ENCODE data around the gene KCNAB1. TPM values are rescaled to one million over a fixed set of nuclear protein-coding genes. Genes with fewer than 3 reads are reported as not detected.

Gene KCNAB1
- total RNA-seq, 1 experiment from 2014 or later = 1.0 TPM

GRCh38 chr3:156547637-156548036 is 427.3 kb downstream of the KCNAB1 start:
- DNase-seq (ENCODE audit: low spot score) = no peak
- ChIA-PET POLR2A (no interaction called here), CTCF (interaction anchor here (0.9 kb wide), 1 partner anchor 97 kb away, joined by 3 read pairs; no protein-coding TSS in a partner anchor)
- no peaks in the 10 kb centered on the region for H3K27me3 Mint-ChIP-seq (ENCODE audit: low read depth)
- peaks cover 81% of the 10 kb centered on the region for H3K36me3 Mint-ChIP-seq
- no peak overlapping the region for H3K27ac Mint-ChIP-seq
- H3K4me1 Mint-ChIP-seq = 0 out of 2 replicates have a peak, but pooled peaks cover 4% of the 10 kb centered on the region
- H3K9me3 Mint-ChIP-seq = no peaks in the 10 kb centered on the region
- no peak overlapping the region for H3K4me3 Mint-ChIP-seq
- no peak for TF ChIP-seq ATF1 (CRISPR knock-in tag; IDR thresholded peaks at IDR 0.05)
- TF ChIP-seq CREM (CRISPR knock-in tag; IDR thresholded peaks at IDR 0.05) = no peak
- no peak for TF ChIP-seq E2F5 (CRISPR knock-in tag; IDR thresholded peaks at IDR 0.05)
- TF ChIP-seq E2F4 (CRISPR knock-in tag; IDR thresholded peaks at IDR 0.05; ENCODE audit: borderline replicate concordance, low read depth) = no peak
- no peak for TF ChIP-seq MAX (CRISPR knock-in tag; IDR thresholded peaks at IDR 0.05)
- no peak for TF ChIP-seq CREB1 (CRISPR knock-in tag; IDR thresholded peaks at IDR 0.05)
- TF ChIP-seq ATF2 (CRISPR knock-in tag; IDR thresholded peaks at IDR 0.05; ENCODE audit: borderline replicate concordance, low read depth) = no peak
- TF ChIP-seq, protein P1, sequence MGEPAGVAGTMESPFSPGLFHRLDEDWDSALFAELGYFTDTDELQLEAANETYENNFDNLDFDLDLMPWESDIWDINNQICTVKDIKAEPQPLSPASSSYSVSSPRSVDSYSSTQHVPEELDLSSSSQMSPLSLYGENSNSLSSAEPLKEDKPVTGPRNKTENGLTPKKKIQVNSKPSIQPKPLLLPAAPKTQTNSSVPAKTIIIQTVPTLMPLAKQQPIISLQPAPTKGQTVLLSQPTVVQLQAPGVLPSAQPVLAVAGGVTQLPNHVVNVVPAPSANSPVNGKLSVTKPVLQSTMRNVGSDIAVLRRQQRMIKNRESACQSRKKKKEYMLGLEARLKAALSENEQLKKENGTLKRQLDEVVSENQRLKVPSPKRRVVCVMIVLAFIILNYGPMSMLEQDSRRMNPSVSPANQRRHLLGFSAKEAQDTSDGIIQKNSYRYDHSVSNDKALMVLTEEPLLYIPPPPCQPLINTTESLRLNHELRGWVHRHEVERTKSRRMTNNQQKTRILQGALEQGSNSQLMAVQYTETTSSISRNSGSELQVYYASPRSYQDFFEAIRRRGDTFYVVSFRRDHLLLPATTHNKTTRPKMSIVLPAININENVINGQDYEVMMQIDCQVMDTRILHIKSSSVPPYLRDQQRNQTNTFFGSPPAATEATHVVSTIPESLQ (CRISPR knock-in tag; IDR thresholded peaks at IDR 0.05) = no peak
- no peak for TF ChIP-seq SOX15 (CRISPR knock-in tag; IDR thresholded peaks at IDR 0.05)
- TF ChIP-seq ZBTB21 (CRISPR knock-in tag; IDR thresholded peaks at IDR 0.05; ENCODE audit: borderline replicate concordance) = no peak
- no peak for TF ChIP-seq ESRRA (CRISPR knock-in tag; IDR thresholded peaks at IDR 0.05; ENCODE audit: borderline replicate concordance)
- TF ChIP-seq FOXK1 (CRISPR knock-in tag; IDR thresholded peaks at IDR 0.05) = no peak
- no peak for TF ChIP-seq NFE2L1 (CRISPR knock-in tag; IDR thresholded peaks at IDR 0.05)
- TF ChIP-seq ZNF263 (CRISPR knock-in tag; IDR thresholded peaks at IDR 0.05; ENCODE audit: low read depth) = no peak
- TF ChIP-seq NFYB (CRISPR knock-in tag; conservative IDR thresholded peaks at IDR 0.05; ENCODE audit: low read depth) = no peak
- ATAC-seq = no peak

GRCh38 chr3:156548041-156548687 is 427.8 kb downstream of the KCNAB1 start:
- no peaks in the 10 kb centered on the region for H3K27me3 Mint-ChIP-seq (ENCODE audit: low read depth)
- no peaks in the 10 kb centered on the region for H3K9me3 Mint-ChIP-seq
- H3K36me3 Mint-ChIP-seq = peaks cover 82% of the 10 kb centered on the region
- H3K4me3 Mint-ChIP-seq = no peak overlapping the region
- CTCF ChIA-PET = interaction anchor here (0.9 kb wide), 1 partner anchor 98 kb away, joined by 3 read pairs; no protein-coding TSS in a partner anchor
- DNase-seq (ENCODE audit: low spot score) (no peak), ATAC-seq (no peak)
- no peak overlapping the region for H3K27ac Mint-ChIP-seq
- POLR2A ChIA-PET = no interaction called here
- peaks cover 9% of the 10 kb centered on the region for H3K4me1 Mint-ChIP-seq
- TF ChIP-seq MYBL2 (CRISPR knock-in tag; IDR thresholded peaks at IDR 0.05) (no peak), ZNF396 (CRISPR knock-in tag; IDR thresholded peaks at IDR 0.05; ENCODE audit: borderline replicate concordance) (no peak), CREM (CRISPR knock-in tag; IDR thresholded peaks at IDR 0.05) (no peak), TP53 (CRISPR knock-in tag; IDR thresholded peaks at IDR 0.05) (no peak), TCF7 (CRISPR knock-in tag; IDR thresholded peaks at IDR 0.05; ENCODE audit: low read depth) (no peak), SP1 (CRISPR knock-in tag; conservative IDR thresholded peaks at IDR 0.05) (no peak), NFYB (CRISPR knock-in tag; conservative IDR thresholded peaks at IDR 0.05; ENCODE audit: low read depth) (no peak), ETV6 (CRISPR knock-in tag; IDR thresholded peaks at IDR 0.05) (no peak), HMGXB4 (CRISPR knock-in tag; IDR thresholded peaks at IDR 0.05) (no peak)
- TF ChIP-seq, protein P2, sequence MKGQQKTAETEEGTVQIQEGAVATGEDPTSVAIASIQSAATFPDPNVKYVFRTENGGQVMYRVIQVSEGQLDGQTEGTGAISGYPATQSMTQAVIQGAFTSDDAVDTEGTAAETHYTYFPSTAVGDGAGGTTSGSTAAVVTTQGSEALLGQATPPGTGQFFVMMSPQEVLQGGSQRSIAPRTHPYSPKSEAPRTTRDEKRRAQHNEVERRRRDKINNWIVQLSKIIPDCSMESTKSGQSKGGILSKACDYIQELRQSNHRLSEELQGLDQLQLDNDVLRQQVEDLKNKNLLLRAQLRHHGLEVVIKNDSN (CRISPR knock-in tag; IDR thresholded peaks at IDR 0.05) = no peak
- TF ChIP-seq, protein P3, sequence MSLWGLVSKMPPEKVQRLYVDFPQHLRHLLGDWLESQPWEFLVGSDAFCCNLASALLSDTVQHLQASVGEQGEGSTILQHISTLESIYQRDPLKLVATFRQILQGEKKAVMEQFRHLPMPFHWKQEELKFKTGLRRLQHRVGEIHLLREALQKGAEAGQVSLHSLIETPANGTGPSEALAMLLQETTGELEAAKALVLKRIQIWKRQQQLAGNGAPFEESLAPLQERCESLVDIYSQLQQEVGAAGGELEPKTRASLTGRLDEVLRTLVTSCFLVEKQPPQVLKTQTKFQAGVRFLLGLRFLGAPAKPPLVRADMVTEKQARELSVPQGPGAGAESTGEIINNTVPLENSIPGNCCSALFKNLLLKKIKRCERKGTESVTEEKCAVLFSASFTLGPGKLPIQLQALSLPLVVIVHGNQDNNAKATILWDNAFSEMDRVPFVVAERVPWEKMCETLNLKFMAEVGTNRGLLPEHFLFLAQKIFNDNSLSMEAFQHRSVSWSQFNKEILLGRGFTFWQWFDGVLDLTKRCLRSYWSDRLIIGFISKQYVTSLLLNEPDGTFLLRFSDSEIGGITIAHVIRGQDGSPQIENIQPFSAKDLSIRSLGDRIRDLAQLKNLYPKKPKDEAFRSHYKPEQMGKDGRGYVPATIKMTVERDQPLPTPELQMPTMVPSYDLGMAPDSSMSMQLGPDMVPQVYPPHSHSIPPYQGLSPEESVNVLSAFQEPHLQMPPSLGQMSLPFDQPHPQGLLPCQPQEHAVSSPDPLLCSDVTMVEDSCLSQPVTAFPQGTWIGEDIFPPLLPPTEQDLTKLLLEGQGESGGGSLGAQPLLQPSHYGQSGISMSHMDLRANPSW (CRISPR knock-in tag; conservative IDR thresholded peaks at IDR 0.05; ENCODE audit: low read depth) = no peak

Data from WTC11 (cell line).